ENCODE measurements around the gene SDK1.

DNA sequence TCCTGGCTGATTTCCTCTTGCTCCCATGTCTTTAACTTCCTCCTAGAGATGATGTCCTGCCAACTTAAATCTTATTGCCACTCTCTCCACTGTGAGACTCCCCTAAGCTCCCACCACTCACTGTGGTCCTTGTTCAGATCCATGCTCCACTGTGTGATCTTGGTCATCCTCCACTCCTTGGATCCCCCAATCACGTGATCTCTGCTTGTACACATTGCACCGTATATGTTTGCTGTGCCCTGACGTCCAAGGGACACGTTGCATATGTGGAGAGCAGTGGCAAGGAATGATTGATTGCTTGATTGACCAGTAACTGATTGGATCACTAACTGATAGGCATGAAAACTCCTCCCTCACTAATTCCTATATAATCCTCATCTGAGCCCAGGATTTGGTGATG, 395.1 kb downstream of the SDK1 start:
- TF ChIP-seq CTCF (IDR thresholded peaks at IDR 0.05) (no peak), POLR2A (IDR thresholded peaks at IDR 0.05) (no peak)
